GM13977 (cell line): ENCODE results near the gene NRIP1.

Experiments
- DNase-seq: peaks from one replicate; pipeline ENCODE4 v3.0.0; 2012; ENCODE audit warnings: low spot score
- in situ Hi-C: fragments of 300-500 bp; cut with MboI; formaldehyde crosslinking; loops from one replicate; pipeline ENCODE4 v1.12.0; 2022; ENCODE audit warnings: low sequenced_read_pairs, low pct_unique_long_range_greater_than_20kb, mixed read lengths, inconsistent platforms; ENCODE audit not compliant: unreplicated experiment
- TF ChIP-seq, protein P1 (sequence below): IDR thresholded peaks from 2 replicates; pipeline ENCODE4 v1.5.1; 2012; ENCODE audit warnings: mild to moderate bottlenecking, control low read depth; ENCODE audit not compliant: insufficient read depth; ENCODE audit errors: extremely low read depth, missing control alignments

NRIP1 gene

GRCh38 chr21:14998784-14999183 lies 66.0 kb downstream of the NRIP1 start:
- in situ Hi-C loops = no loop called here
- no peak for DNase-seq
- TF ChIP-seq, protein P1, sequence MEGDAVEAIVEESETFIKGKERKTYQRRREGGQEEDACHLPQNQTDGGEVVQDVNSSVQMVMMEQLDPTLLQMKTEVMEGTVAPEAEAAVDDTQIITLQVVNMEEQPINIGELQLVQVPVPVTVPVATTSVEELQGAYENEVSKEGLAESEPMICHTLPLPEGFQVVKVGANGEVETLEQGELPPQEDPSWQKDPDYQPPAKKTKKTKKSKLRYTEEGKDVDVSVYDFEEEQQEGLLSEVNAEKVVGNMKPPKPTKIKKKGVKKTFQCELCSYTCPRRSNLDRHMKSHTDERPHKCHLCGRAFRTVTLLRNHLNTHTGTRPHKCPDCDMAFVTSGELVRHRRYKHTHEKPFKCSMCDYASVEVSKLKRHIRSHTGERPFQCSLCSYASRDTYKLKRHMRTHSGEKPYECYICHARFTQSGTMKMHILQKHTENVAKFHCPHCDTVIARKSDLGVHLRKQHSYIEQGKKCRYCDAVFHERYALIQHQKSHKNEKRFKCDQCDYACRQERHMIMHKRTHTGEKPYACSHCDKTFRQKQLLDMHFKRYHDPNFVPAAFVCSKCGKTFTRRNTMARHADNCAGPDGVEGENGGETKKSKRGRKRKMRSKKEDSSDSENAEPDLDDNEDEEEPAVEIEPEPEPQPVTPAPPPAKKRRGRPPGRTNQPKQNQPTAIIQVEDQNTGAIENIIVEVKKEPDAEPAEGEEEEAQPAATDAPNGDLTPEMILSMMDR = no peak

DNA sequence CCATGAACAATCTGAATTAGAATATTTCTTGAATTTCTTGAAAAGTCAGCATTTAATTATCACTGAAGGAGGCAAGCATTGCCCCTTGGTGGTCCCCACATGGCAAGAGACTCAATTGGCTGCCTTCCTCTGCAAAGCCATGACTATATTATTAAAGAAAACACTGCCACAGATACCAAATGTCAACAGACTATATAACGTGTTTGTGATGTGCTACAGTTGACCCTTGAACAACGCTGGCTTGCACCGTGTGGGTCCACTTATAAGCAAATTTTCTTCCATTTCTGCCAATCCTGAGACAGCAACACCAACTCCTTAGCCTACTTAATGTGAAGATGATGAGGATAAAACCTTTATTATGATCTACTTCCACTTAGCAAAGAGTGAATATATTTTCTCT lies 66.5 kb downstream of the NRIP1 start:
- TF ChIP-seq, protein P1 = no peak
- no peak for DNase-seq
- in situ Hi-C loops = no loop called here

- no peak for DNase-seq
- TF ChIP-seq, protein P1 = no peak
- in situ Hi-C loops = no loop called here
Observed at GRCh38 chr21:14995695-14996490, 68.9 kb downstream of the NRIP1 start.

DNA sequence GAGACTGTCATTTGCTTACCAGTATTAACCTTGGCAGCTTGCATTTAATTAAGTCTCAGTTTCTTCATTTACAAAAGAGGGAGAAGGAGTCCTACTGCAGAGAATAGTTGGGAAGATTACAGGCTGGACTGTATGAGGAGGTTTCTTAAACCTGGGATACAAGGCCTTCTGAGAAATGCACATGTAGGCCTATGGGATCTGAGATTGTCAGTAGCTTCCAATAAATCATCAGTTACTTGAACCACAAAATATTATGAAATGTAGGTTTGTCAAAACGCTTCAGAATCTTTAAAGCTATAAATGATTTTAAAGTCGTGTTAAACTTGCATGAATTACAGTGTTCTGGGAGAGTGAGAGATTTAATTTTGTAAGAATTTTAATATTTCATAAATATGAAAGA lies 69.6 kb downstream of the NRIP1 start:
- TF ChIP-seq, protein P1 = no peak
- DNase-seq = no peak
- in situ Hi-C loops = no loop called here

- no peak for DNase-seq
- in situ Hi-C loops = no loop called here
- TF ChIP-seq, protein P1 = no peak
Observed at GRCh38 chr21:14993115-14993514, 71.7 kb downstream of the NRIP1 start.

- DNase-seq = no peak
- TF ChIP-seq, protein P1 = no peak
- in situ Hi-C loops = no loop called here
Observed at GRCh38 chr21:14991957-14992356, 72.8 kb downstream of the NRIP1 start.
